A549 treated with DMSO at 1 μM for 4 hours (cell line): ENCODE data around the gene BEND5. TPM values are rescaled to one million over a fixed set of nuclear protein-coding genes. Genes with fewer than 3 reads are reported as not detected.

Experiments
- total RNA-seq: library from RNA; stranded (reverse); fragments of 200-300 nt; extraction: Qiagen RNA extraction; gene quantifications from 5 replicates; pipeline ENCODE4 v1.2.3, GENCODE V29; 2022; ENCODE audit warnings: low read depth

Gene BEND5
- not detected in 5 replicates for total RNA-seq

GRCh38 chr1:48776393-48777218 lies at the start of gene BEND5:
Gene BEND5 (minus strand): TSS chr1:48776891. CDS start chr1:48776831, 60 bp downstream.

